HEK293T (cell line): ENCODE data around the gene TRAPPC10.
"Not testable (repeated sequence)": the region's sequence is repeated elsewhere in the genome, so short reads cannot be mapped to it uniquely, and the experiment has no call there.

Experiments used
- ARNT ChIP-seq: fragments of 450-650 bp; IDR thresholded peaks from 2 replicates; pipeline ENCODE4 v1.6.1; 2017; ENCODE audit warnings: mild to moderate bottlenecking
- BHLHE40 ChIP-seq: fragments of 450-650 bp; IDR thresholded peaks from 2 replicates; pipeline ENCODE4 v1.6.1; 2016; ENCODE audit warnings: mild to moderate bottlenecking, moderate library complexity, borderline replicate concordance
- ELF4 ChIP-seq: fragments of 450-650 bp; IDR thresholded peaks from 2 replicates; pipeline ENCODE4 v1.6.1; 2017; ENCODE audit warnings: antibody characterized with exemption
- FOXA1 ChIP-seq: fragments of 450-650 bp; IDR thresholded peaks from 2 replicates; pipeline ENCODE4 v1.6.1; 2016; ENCODE audit warnings: mild to moderate bottlenecking
- FOXK2 ChIP-seq: fragments of 450-650 bp; IDR thresholded peaks from 2 replicates; pipeline ENCODE4 v1.6.1; 2016; ENCODE audit warnings: mild to moderate bottlenecking
- FOXM1 ChIP-seq: fragments of 450-650 bp; IDR thresholded peaks from 2 replicates; pipeline ENCODE4 v1.6.1; 2017; ENCODE audit warnings: mild to moderate bottlenecking, borderline replicate concordance
- HDGF ChIP-seq: fragments of 450-650 bp; IDR thresholded peaks from 2 replicates; pipeline ENCODE4 v1.6.1; 2017; ENCODE audit warnings: antibody characterized with exemption, borderline replicate concordance
- L3MBTL2 ChIP-seq: fragments of 450-650 bp; conservative IDR thresholded peaks from 2 replicates; pipeline ENCODE4 v1.6.1; 2016; ENCODE audit warnings: mild to moderate bottlenecking
- LEF1 ChIP-seq: fragments of 450-650 bp; IDR thresholded peaks from 2 replicates; pipeline ENCODE4 v1.6.1; 2017; ENCODE audit warnings: mild to moderate bottlenecking, borderline replicate concordance
- NFRKB ChIP-seq: fragments of 450-650 bp; IDR thresholded peaks from 2 replicates; pipeline ENCODE4 v1.6.1; 2016; ENCODE audit warnings: mild to moderate bottlenecking, moderate library complexity
- PKNOX1 ChIP-seq: fragments of 450-650 bp; IDR thresholded peaks from 2 replicates; pipeline ENCODE4 v1.6.1; 2016
- SP1 ChIP-seq: fragments of 450-650 bp; IDR thresholded peaks from 2 replicates; pipeline ENCODE4 v1.6.1; 2017
- TARDBP ChIP-seq: fragments of 450-650 bp; IDR thresholded peaks from 2 replicates; pipeline ENCODE4 v1.6.1; 2016
- ZNF384 ChIP-seq: fragments of 450-650 bp; IDR thresholded peaks from 2 replicates; pipeline ENCODE4 v1.6.1; 2016

- not testable (repeated sequence) for TF ChIP-seq ELF4, FOXK2, L3MBTL2, ZNF384, FOXM1, FOXA1, BHLHE40, SP1, LEF1, ARNT, HDGF, NFRKB, PKNOX1, TARDBP
Measured at GRCh38 chr21:44153214-44153888, 141.2 kb downstream of the TRAPPC10 start.
